LHCN-M2 (cell line): ENCODE results near the gene CCDC8. TPM values are rescaled to one million over a fixed set of nuclear protein-coding genes. Genes with fewer than 3 reads are reported as not detected.
A peak's percentile ranks its signal among the peaks of the same experiment; 100 is the strongest.
"Not testable (repeated sequence)": the region's sequence is repeated elsewhere in the genome, so short reads cannot be mapped to it uniquely, and the experiment has no call there.

Experiments used
- DNase-seq: peaks from one replicate; pipeline ENCODE4 v3.0.0-alpha.2; 2012; ENCODE audit warnings: low read depth
- total RNA-seq: library from RNA; depleted of rRNA; stranded (reverse); fragments of >200 nt; gene quantifications from 2 replicates; pipeline ENCODE4 v1.2.3, GENCODE V29; 2014

The CCDC8 gene
- total RNA-seq, 1 experiment from 2014 or later: 17.5 TPM

DNA sequence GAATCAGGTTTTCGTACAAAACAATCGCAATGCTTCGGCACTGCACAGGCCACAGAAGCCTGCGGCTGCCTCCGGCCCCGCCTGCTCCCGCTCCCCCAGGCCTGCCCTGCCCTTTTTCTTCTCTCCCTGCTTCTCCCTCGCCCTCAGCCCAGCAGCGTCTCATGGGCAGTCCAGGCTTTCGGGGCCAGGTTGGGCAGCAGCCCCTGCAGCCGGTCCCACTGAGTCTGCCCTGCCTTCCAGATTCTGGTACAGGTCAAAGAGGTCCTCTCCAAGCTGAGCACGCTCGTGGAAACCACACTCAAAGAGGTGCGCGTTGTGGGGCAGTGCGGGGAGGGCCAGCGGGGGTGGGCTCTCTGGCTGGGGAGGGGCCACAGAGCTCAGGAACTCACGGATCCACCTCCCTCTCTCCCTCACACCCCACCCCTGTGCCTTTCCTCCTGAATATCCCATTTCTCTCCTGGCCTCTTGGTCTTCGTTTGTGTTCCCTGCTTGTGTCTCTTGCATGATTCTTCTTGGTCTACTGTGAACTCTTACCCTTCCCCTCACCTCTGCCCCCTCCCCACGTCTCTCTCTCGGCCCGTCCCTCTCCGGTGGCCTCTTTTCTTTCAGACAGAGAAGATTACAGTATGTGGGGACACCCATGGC is 30.1 kb downstream of the CCDC8 start:
- no peak for DNase-seq

DNA sequence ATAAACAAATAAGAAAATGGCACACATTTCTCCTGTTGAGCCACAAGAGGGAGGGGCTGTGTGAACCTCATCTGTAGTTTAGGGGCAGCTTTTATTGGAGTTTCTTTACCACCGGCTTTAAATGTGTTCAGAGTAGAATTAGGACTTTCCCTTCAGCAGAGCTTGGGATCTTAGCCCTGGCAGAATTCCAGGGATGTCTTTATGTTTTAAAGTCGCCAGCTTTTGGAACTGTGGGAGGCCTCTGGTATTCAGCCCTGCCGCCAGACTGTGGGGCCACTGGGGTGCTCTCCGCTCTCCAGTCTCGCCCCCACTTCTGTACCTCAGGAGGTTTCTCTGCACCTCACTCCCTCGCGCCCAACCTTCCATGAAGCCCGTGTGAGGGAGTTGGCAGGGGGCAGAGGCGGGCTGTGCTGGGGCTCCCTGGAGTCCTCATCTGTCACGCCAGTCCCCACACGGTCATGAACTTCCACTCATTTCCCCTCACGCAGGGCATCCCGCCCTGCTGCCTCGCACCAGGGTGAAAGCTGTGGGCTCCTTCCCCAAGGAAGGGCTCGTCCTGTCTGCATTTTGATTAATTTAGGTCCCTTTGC is 31.5 kb downstream of the CCDC8 start:
- DNase-seq: no peak

DNA sequence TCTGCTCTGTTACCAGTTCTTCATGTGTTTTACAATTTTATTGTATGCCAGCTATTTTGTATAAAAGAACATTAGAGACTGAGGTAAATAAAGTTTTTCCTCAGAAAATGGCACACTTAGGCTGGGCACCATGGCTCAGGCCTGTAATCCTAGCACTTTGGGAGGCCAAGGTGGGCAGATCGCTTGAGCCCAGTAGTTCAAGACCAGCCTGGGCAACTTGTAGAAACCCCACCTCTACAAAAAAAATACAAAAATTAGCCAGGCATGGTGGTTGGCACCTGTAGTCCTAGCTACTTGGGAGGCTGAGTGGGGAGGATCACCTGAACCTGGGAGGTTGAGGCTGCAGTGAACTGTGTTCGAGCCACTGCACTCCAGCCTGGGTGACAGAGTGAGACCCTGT is 32.0 kb downstream of the CCDC8 start:
- no peak for DNase-seq

DNA sequence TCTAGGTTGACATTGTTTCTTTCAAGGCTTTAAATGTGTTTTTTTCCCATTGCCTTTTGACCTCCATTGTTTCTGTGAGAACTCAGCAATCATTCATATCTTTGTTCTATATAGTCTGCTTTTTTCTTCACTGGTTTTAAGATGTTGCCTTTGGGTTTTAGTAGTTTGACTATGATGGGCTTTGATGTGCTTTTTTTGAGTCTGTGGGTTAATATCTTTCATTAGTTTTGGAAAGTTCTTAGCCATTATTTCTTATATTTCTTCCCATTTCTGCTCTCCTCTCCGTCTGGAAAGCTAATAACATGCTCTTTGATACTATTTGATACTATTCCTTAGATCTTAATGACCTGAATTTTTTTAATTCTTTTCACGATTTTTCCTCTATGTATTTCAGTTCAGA is 32.7 kb downstream of the CCDC8 start:
- no peak for DNase-seq

DNA sequence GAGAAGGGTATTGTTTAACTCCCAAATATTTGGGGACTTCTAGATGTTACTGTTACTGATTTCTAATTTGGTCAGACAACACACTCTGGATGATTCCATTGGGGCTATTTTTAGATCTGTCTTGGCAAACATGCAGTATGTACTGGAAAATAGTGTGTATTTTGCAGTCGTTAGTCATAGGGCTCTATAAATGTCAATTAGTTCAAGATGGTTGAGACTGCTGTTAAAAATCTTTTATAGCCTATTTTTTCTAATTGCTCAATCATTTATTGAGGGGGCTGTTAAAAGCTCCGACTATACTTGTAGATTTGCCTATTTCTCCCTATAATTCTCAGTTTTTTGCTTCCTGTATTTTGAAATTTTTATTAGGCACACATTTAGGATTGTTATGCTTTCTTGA is 35.1 kb downstream of the CCDC8 start:
- peak; percentile 61 for DNase-seq

DNA sequence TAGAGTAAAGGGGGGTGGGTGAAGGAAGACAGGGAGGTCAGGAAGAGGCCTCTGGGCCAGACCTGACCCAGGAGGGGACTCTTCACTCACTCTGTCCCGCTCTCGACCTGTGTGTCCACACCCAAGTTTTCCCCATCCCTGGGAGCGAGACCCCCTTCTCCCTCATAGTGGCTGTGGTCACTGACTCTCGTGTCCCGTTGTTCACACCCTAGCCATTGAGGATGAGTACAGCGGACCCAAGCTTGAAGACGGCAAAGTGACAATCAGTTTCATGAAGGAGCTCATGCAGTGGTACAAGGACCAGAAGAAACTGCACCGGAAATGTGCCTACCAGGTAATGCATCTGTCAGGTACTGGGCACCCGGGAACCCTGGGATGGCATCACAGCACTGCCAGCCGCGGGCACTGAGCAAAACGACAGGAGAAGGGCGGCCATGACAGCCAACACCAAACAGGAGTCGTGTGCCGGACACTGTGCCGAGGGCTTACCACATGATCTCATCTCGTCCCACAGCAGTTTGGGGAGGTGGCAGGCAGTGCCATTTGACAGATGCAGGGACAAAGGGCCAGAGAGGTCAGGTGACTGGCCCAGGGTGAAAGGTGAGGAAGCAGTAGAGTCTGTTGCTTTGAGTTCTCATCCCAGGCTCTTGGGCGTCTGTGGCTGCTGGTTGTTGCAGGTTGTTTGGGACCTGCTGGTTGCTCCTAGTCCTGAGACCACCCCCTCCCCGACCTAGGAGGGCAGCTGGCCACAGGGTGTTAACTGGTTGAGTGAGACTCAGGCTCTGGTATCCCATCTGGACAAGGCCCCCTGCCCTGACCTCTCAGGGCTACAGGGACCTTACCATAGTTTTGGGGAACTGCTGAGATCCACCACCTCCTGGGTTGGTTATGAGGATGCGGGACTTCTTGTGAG is 36.9 kb downstream of the CCDC8 start:
- DNase-seq: no peak

DNA sequence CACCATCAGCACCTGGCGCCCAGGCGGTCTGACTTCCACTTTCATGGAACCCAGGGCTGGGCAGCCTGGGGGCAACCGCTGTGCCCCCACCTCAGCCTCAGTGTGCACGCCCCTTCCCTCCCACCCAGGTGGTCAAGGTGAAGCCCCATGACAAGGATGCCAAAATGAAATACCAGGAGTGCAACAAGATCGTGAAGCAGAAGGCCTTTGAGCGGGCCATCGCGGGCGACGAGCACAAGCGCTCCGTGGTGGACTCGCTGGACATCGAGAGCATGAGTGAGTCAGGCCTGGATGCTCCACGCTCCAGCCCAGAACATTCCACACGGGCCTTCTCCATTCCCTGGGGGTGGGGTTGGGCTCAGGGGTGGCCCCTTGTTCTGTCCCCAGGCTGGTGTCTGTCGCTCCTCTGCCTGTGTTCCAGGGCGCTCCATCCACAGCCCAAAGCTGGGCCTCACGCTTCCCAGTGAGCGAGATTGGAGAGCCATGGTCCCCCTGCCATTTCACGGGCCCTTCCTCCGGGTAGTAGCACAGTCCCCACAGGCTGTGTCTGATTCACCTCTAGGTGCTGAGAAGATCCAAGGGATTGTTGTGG is 37.8 kb downstream of the CCDC8 start:
- not testable (repeated sequence) for DNase-seq

DNA sequence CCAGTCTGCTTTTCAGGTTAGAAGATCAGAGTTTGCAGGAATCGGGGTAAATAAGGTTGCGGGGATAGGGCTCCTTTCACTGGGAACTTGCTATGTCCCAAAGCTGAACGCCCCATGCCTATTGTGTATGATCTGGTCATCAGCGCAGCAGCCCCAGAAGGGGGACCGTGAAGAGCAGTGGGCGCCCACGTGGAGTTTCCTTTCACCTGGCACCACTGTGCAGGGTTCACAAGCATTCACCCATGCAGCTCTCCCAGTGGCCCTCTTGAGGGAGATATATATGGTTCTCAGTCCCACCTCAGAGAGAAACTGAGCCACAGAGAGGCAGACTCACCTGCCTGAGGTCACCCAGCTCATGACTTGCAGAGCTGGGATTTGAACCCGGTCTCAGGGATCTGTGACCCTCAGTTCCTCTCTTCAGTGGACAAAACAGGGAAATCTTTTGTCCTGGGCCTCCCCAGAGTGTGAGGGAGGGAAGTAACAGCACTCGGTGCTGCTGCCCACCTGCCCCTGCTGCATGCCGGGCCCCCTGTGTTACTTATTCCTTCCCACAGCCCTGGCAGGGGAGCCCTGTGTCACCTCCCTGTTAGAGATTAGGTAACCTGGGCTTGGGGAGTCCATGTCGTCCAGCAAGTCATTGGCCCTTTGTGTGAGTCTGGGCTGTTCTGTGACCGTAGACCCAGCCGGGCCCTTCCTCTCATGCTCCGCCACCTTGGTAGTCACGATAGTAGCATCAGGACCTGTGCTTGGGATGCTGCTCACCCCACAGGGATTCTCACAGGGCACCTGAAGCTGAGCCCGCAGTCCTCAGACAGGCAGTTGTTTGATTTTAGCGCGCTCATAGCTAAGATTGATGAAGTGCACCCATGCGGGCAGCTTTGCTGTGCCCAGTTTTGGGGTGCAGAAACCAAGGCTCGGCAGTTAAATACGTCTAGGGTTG is 38.6 kb downstream of the CCDC8 start:
- no peak for DNase-seq

DNA sequence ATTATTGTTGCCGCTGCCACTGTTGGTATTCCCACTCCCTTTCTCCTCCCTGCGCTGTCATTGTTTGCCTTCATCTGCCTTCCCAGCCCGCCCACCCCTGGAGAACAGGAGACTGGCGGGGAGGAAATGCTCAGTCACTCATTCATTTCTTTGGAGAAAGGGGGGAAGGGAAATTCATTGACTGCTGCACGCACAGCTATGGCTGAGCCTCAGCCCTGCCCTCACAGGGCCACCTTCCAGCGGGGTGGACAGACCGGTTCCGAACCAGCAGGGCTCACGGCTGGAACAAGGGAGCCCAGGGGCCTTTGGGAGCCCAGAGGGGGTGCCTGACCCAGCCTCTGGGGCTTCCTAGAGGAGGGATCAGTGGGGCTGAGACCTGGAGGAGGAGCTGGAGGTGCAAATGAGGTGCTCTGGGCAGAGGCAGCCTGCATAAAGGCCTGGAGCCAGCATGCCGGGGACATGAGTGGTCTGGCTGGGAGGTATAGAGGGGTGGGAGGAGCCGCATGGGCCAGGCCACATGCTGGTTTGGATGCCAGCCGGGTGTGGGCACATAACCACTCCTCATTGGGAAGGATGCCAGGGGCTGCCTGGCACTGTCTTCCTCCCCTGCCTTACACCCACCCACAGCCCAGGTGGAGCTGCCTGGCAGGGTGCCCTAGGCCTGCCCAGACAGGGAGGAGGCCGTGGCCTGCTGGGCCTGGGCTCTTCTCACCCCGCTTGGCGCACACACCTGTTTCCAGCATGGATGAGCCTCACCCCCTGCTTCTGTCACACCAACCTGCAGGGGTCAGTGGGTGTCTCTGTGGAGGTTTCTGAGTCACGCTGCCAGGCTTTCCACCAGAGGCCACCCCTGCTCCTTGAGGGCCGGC is 39.6 kb downstream of the CCDC8 start:
- peak; percentile 61 for DNase-seq

DNA sequence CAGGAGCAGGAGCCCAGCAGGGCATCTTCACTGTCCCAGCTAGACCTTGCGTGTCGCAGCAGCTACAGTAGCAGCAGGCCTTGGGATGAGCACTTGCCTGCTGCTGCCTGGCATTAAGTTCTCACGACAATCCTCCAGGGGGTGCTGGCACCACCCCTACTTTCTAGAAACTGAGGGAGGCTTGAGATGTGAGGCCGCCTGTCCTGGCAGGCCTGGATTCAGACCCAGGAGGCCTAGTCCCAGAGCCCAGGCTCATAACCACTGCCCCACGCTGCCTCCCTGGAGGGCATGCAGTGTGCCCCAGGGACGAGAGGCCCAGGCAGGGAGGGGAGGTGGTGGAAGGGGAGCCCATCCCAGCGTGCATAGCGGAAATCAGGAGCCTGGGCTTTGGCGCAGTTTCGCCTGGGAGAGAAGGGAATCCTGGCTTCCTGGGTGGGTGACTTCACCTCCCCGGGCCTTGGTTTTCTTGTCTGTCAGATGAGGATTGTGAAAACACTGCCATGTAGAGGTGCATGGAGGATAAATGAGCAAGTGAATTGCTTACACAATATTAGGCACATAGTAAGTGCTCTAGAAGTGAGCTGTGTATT is 40.4 kb downstream of the CCDC8 start:
- DNase-seq: no peak

DNA sequence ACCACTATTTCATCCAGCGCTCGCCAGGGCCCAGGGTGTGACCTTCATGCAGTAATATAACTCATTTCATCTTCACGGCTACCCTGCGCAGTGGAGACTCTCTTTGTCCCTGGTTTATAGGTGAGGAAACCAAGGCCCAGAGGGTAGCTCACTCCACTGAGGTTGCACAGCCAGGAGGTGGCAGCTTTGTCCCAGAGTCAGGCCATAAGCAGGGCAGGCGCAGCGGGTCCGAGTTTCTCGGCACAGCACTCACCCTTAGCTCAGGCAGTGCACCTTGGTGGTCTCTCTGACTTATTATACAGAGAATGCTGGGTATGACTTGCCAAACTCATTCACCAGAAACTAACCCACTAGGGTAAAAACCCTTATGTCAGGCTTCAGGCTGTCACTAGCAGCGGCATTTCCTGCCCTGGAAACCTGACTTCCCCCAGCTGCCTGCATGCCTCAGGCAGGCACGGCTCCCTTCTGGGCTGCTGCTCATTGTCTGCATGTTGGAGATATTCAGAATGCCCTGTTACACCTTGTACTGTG is 41.9 kb downstream of the CCDC8 start:
- DNase-seq: no peak

DNA sequence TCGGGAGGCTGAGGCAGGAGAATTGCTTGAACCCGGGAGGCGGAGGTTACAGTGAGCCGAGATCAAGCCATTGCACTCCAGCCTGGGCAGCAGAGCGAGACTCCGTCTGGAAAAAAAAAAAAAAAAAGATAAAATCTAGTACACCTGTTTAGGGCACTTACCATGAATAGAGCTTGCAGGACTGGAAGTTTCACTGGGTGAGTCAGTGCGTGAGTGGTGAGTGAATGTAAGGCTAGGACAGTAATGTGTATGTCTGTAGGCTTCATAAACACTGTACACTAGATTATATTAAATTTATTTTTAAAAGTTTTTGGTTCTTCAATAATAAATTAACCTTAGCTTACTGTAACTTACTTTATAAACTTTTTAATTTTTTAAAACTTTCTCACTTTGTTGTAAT is 43.5 kb downstream of the CCDC8 start:
- DNase-seq: no peak

DNA sequence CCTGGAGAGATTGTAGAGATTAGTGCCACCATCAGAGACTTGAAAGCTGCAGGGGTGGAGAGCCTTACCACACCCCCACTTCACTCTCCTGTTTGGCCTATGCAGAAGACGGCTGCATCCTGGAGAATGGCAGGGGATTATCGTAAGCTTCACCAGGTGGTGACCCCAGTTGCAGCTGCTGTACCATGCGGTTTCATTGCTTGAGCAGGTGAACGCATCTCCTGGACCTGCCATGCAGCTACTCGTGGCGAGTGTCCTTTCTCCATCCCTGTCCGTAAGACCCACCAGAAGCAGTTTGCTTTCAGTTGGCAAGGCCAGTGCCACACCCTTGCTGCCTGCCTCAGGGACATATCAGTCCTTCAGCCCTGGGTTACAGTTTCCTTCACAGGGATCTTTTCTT is 45.2 kb downstream of the CCDC8 start:
- no peak for DNase-seq

DNA sequence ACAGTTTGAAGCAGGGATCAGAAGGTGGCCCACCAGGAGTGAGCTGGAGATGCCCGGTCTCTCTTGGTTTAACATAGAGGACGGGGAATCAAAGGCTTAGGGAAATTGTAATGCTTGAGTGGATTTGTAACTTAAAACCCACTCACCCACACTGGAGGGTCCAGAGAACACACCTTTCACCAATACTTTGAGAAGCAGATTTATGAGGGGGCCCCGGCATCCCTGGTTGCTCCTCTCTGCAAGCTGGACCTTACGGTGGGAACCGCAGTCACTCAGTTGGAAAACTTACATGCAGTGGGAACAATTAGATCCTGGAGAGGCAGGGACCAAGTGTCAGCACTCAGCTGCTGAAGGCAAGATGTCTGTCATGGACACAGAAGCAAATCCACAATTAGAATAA is 45.9 kb downstream of the CCDC8 start:
- DNase-seq: no peak

DNA sequence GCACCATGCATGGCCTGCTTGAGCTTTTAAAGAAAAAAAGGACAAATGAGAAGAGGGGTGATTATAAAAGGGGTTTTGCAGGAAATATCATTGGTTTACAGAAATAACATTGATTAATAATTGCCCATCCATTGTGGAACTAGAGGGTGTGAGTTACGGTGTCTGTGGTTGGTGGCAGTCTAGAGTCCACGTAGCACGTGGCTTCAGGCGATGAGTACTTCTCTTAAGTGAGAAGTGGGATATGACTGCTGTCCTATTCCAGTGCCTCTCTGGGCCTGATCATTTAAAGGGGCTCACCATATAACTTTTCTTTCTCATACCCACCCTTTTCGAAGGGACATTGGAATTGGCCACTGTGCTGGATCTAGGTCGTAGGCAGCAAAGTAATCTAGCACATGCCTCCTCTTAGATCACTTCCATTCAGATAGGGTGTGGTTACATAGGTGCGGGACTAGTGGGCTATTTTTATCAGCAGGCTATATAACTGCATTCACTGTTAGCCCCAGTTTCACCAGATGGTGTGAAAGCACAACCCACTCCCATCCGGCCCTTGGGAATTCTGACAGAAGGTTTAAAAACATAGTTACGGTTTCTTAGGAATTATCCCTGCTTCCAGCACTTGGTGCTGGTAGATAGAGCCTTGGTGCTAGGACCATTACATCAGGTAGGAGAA is 46.6 kb downstream of the CCDC8 start:
- DNase-seq: no peak

DNA sequence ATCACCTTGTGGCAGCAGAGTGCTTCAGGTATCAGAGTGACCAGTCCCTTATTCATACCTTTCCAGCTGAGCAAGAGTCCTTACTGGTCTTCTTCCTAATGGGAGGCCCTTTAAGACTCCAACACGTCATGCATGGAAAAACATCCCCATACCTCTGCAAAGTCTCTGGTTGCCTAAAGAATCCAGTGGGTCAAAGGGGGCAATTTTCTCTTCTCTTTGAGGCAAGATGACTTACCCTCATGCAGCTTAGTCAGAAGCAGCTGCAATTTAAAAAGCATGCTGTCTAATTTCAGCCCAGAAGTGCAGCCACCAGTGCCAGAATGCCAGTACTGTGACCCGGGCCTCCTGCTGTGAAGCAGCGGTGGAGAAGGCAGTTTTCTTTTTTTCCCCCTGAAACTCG is 47.8 kb downstream of the CCDC8 start:
- DNase-seq: no peak

DNA sequence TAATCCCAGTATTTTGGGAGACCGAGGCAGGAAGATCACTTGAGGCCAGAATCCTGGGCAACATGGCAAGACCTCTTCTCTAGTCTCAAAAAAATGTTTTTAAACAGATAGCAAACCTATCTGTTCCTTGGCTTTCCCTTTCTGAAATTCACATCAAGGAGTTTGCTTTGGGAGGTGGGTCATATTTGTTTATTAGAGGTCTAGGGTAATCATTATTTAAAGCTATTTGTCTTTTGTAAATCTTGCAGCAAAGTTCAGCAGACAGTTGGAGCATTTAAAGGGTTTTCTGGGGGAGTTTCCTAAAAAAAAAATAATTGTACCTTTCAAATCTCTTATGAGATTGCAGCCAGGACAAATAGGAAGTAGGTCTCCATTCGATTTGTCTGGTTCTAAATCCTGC is 49.0 kb downstream of the CCDC8 start:
- no peak for DNase-seq

DNA sequence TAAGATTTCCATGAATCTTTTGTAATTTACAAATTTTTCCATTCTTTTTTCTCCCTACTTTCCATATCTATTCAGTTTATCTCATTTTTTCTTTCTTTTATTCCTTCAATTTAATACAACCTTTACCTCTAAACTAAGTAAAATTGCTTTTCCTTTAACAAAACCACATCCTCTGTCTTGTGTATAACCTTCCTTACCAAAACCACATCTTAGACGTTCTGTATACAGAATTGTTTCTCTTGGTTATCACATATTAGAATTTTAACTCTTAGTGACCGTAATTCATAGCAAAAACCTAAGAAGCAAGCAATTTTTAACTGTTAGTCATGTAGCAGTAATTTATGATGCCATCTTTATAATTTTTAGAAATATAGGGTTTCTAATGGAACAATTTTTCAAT is 51.4 kb downstream of the CCDC8 start:
- DNase-seq: no peak
